GM19193 (cell line): ENCODE results near the gene GHSR.

ENCODE experiments used
- POLR2A ChIP-seq: IDR thresholded peaks from 4 replicates; pipeline ENCODE4 v1.6.1; 2011; ENCODE audit not compliant: insufficient read depth, insufficient read length; ENCODE audit errors: extremely low read depth

The GHSR gene

GRCh38 chr3:172448661-172449465 lies 607 bp upstream of the GHSR start:
- TF ChIP-seq POLR2A: no peak

GRCh38 chr3:172446198-172446597 lies 2.1 kb downstream of the GHSR start:
- no peak for TF ChIP-seq POLR2A

GRCh38 chr3:172444821-172445220 lies 3.4 kb downstream of the GHSR start:
- TF ChIP-seq POLR2A: no peak

- no peak for TF ChIP-seq POLR2A
Measured at GRCh38 chr3:172442606-172443005, 5.7 kb downstream of the GHSR start.

GRCh38 chr3:172441581-172441980 lies 6.7 kb downstream of the GHSR start:
- TF ChIP-seq POLR2A: no peak

- no peak for TF ChIP-seq POLR2A
Measured at GRCh38 chr3:172438186-172438585, 10.1 kb downstream of the GHSR start.

- no peak for TF ChIP-seq POLR2A
Measured at GRCh38 chr3:172437713-172438112, 10.5 kb downstream of the GHSR start.

- no peak for TF ChIP-seq POLR2A
Measured at GRCh38 chr3:172415323-172415722, 32.9 kb downstream of the GHSR start.

GRCh38 chr3:172411478-172411947 lies 36.7 kb downstream of the GHSR start:
- no peak for TF ChIP-seq POLR2A

- no peak for TF ChIP-seq POLR2A
Measured at GRCh38 chr3:172410702-172411477, 37.4 kb downstream of the GHSR start.

- no peak for TF ChIP-seq POLR2A
Measured at GRCh38 chr3:172407872-172408271, 40.4 kb downstream of the GHSR start.

- no peak for TF ChIP-seq POLR2A
Measured at GRCh38 chr3:172405914-172406313, 42.3 kb downstream of the GHSR start.

GRCh38 chr3:172404237-172404962 lies 43.9 kb downstream of the GHSR start:
- no peak for TF ChIP-seq POLR2A

- TF ChIP-seq POLR2A: no peak
Measured at GRCh38 chr3:172402892-172403643, 45.2 kb downstream of the GHSR start.

GRCh38 chr3:172402090-172402489 lies 46.2 kb downstream of the GHSR start:
- no peak for TF ChIP-seq POLR2A

GRCh38 chr3:172398484-172398883 lies 49.8 kb downstream of the GHSR start:
- TF ChIP-seq POLR2A: no peak
